SK-N-SH (cell line): ENCODE results near the gene PARD3. TPM values are rescaled to one million over a fixed set of nuclear protein-coding genes. Genes with fewer than 3 reads are reported as not detected.

ENCODE experiments used
- CTCF ChIA-PET: fragments of 300-600, 350-600 bp; formaldehyde crosslinking; extraction: SDS; loops from one replicate; lab custom pipeline; 2021; lab: Yijun Ruan, JAX
- POLR2A ChIA-PET: fragments of 350-600 bp; sonication (Branson Sonifier 250); formaldehyde crosslinking; extraction: SDS; loops from one replicate; lab custom pipeline; 2020; ENCODE audit warnings: antibody characterized with exemption, inconsistent platforms; lab: Yijun Ruan, JAX
- DNase-seq: peaks from one replicate; pipeline ENCODE4 v3.0.0; 2012
- H2AFZ ChIP-seq: fragments of 200-600 bp; sonication (generic); 2 replicates; pipeline ENCODE4 v1.8.1; 2016; ENCODE audit warnings: antibody characterized with exemption, mild to moderate bottlenecking, low read depth
- H3F3A ChIP-seq: fragments of 200-600 bp; sonication (generic); replicated peaks from 2 replicates; pipeline ENCODE3; 2016; ENCODE audit warnings: antibody characterized with exemption, mild to moderate bottlenecking; ENCODE audit not compliant: insufficient read depth
- H3K27ac ChIP-seq, 2 experiments: fragments of 200-500 bp in 1 of 2; fragments of 200-600 bp in 1 of 2; sonication (Bioruptor generic) in 1 of 2; sonication (generic), shearing (Covaris generic) in 1 of 2; 2 replicates each; pipeline versions ENCODE4 v1.5.1 to v1.6.1; 2014 to 2016; ENCODE audit warnings: low read depth in 2 of 2, inconsistent platforms in 1 of 2, low read length in 1 of 2, mild to moderate bottlenecking in 1 of 2, mixed read lengths in 1 of 2
- H3K27me3 ChIP-seq: fragments of 200-600 bp; sonication (generic), shearing (Covaris generic); 2 replicates; pipeline ENCODE4 v1.6.1; 2016; ENCODE audit warnings: mixed run types; ENCODE audit not compliant: insufficient read depth
- H3K36me3 ChIP-seq, 2 experiments: fragments of 200-500 bp in 1 of 2; fragments of 200-600 bp in 1 of 2; sonication (Bioruptor generic) in 1 of 2; sonication (generic) in 1 of 2; replicated peaks in 1 of 2; 2 replicates each; pipeline versions ENCODE3 to v1.5.1; 2014 to 2016; ENCODE audit warnings: low read length in 1 of 2, mild to moderate bottlenecking in 1 of 2; ENCODE audit not compliant: insufficient read depth in 2 of 2, control insufficient read depth in 1 of 2
- H3K4me1 ChIP-seq, 2 experiments: fragments of 200-500 bp in 1 of 2; fragments of 200-600 bp in 1 of 2; sonication (Bioruptor generic) in 1 of 2; sonication (generic), shearing (Covaris generic) in 1 of 2; 2 replicates each; pipeline versions ENCODE4 v1.5.1 to v1.6.1; 2014 to 2016; ENCODE audit warnings: low read depth in 1 of 2, low read length in 1 of 2, mixed run types in 1 of 2; ENCODE audit not compliant: insufficient read depth in 2 of 2, control insufficient read depth in 1 of 2
- H3K4me2 ChIP-seq: fragments of 200-600 bp; sonication (generic), shearing (Covaris generic); 2 replicates; pipeline ENCODE4 v1.6.1; 2017; ENCODE audit warnings: mixed run types
- H3K4me3 ChIP-seq, 2 experiments: fragments of 200-500 bp in 1 of 2; fragments of 200-600 bp in 1 of 2; sonication (Bioruptor generic) in 1 of 2; sonication (generic), shearing (Covaris generic) in 1 of 2; 2 replicates each; pipeline versions ENCODE4 v1.5.1 to v1.8.1; 2014 to 2016; ENCODE audit warnings: low read depth in 2 of 2, inconsistent platforms in 1 of 2, low read length in 1 of 2, mild to moderate bottlenecking in 1 of 2, mixed read lengths in 1 of 2, moderate library complexity in 1 of 2
- H3K79me2 ChIP-seq: fragments of 200-600 bp; sonication (generic); 2 replicates; pipeline ENCODE4 v1.8.1; 2017; ENCODE audit warnings: mild to moderate bottlenecking; ENCODE audit not compliant: insufficient read depth
- H3K9ac ChIP-seq: fragments of 200-600 bp; sonication (generic); 2 replicates; pipeline ENCODE4 v1.6.1; 2017; ENCODE audit warnings: mixed run types
- H3K9me2 ChIP-seq: fragments of 200-600 bp; sonication (generic); 2 replicates; pipeline ENCODE4 v1.6.1; 2017; ENCODE audit warnings: mixed run types
- H3K9me3 ChIP-seq: fragments of 200-600 bp; sonication (generic); 2 replicates; pipeline ENCODE4 v1.6.1; 2017; ENCODE audit warnings: mixed run types, mild to moderate bottlenecking, moderate library complexity
- H4K20me1 ChIP-seq: fragments of 200-600 bp; sonication (generic); 2 replicates; pipeline ENCODE4 v1.6.1; 2017; ENCODE audit warnings: mild to moderate bottlenecking, mixed run types; ENCODE audit not compliant: insufficient read depth
- CTCF ChIP-seq: fragments of 200-600 bp; sonication (generic); IDR thresholded peaks from 2 replicates; pipeline ENCODE4 v1.6.1; 2017; ENCODE audit warnings: antibody characterized with exemption, mild to moderate bottlenecking, moderate library complexity
- EZH2phosphoT487 ChIP-seq: fragments of 200-600 bp; sonication (generic); IDR thresholded peaks from 2 replicates; pipeline ENCODE4 v1.6.1; 2017; ENCODE audit warnings: low read depth, mixed run types, mild to moderate bottlenecking, antibody characterized with exemption, moderate library complexity, borderline replicate concordance
- FOXJ3 ChIP-seq: sonication (generic); formaldehyde crosslinking; IDR thresholded peaks from 2 replicates; pipeline ENCODE4 v1.5.1; 2020; ENCODE audit warnings: mild to moderate bottlenecking, missing genetic modification reagents
- JUND ChIP-seq: IDR thresholded peaks from 2 replicates; pipeline ENCODE4 v1.4.0; 2012
- MXI1 ChIP-seq: IDR thresholded peaks from 2 replicates; pipeline ENCODE4 v1.6.1; 2012; ENCODE audit warnings: mild to moderate bottlenecking, low read depth, low read length, improper control_type of control experiment
- NFIC ChIP-seq: IDR thresholded peaks from 2 replicates; pipeline ENCODE4 v1.4.0; 2012; ENCODE audit warnings: borderline replicate concordance
- NRF1 ChIP-seq: IDR thresholded peaks from 2 replicates; pipeline ENCODE4 v1.6.1; 2012; ENCODE audit warnings: low read depth, mild to moderate bottlenecking, low read length
- RFX5 ChIP-seq: IDR thresholded peaks from 2 replicates; pipeline ENCODE4 v1.6.1; 2012; ENCODE audit warnings: mild to moderate bottlenecking, improper control_type of control experiment, low read length
- SMC3 ChIP-seq: IDR thresholded peaks from 2 replicates; pipeline ENCODE4 v1.6.1; 2012; ENCODE audit warnings: low read depth, low read length, improper control_type of control experiment
- TCF12 ChIP-seq: IDR thresholded peaks from 2 replicates; pipeline ENCODE4 v1.4.0; 2012
- WGBS: methylation state at CpG from one replicate; pipeline ENCODE4 v1.1.6; 2017; ENCODE audit warnings: low lambda C conversion rate; 5-methylcytosine and 5-hydroxymethylcytosine counted together
- polyA plus RNA-seq, 3 experiments: library from polyadenylated mRNA; depleted of rRNA; stranded (reverse); fragments of >200 nt; gene quantifications; 2 replicates each; pipeline ENCODE4 v1.2.3, GENCODE V29; 2012
- TF ChIP-seq, protein P1 (sequence below): IDR thresholded peaks from 2 replicates; pipeline ENCODE4 v1.4.0; 2012; ENCODE audit warnings: low read depth
- TF ChIP-seq, protein P2 (sequence below): IDR thresholded peaks from 2 replicates; pipeline ENCODE4 v1.4.0; 2012; ENCODE audit warnings: low read depth, borderline replicate concordance
- TF ChIP-seq, protein P3 (sequence below): IDR thresholded peaks from 2 replicates; pipeline ENCODE4 v1.4.0; 2012; ENCODE audit warnings: low read depth, borderline replicate concordance

PARD3 gene
- polyA plus RNA-seq, 1 of the 3 experiments (the other 2 are of a cell fraction) = 29.4 TPM

GRCh38 chr10:34094961-34095360 lies 720.1 kb downstream of the PARD3 start:
- H3K4me2 ChIP-seq = no peak overlapping the region
- no peaks in the 10 kb centered on the region for H3F3A ChIP-seq
- no peaks in the 10 kb centered on the region for H3K27me3 ChIP-seq
- POLR2A ChIA-PET = no interaction called here
- no peak for DNase-seq
- no peaks in the 10 kb centered on the region for H3K36me3 ChIP-seq
- H3K27ac ChIP-seq = no peak overlapping the region
- no peak overlapping the region for H3K9ac ChIP-seq
- TF ChIP-seq, protein P1, sequence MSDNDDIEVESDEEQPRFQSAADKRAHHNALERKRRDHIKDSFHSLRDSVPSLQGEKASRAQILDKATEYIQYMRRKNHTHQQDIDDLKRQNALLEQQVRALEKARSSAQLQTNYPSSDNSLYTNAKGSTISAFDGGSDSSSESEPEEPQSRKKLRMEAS = no peak
- TF ChIP-seq, protein P2, sequence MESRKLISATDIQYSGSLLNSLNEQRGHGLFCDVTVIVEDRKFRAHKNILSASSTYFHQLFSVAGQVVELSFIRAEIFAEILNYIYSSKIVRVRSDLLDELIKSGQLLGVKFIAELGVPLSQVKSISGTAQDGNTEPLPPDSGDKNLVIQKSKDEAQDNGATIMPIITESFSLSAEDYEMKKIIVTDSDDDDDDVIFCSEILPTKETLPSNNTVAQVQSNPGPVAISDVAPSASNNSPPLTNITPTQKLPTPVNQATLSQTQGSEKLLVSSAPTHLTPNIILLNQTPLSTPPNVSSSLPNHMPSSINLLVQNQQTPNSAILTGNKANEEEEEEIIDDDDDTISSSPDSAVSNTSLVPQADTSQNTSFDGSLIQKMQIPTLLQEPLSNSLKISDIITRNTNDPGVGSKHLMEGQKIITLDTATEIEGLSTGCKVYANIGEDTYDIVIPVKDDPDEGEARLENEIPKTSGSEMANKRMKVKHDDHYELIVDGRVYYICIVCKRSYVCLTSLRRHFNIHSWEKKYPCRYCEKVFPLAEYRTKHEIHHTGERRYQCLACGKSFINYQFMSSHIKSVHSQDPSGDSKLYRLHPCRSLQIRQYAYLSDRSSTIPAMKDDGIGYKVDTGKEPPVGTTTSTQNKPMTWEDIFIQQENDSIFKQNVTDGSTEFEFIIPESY = no peak
- no peak for TF ChIP-seq NRF1
- TF ChIP-seq, all 33 proteins: peak for 0
- Histone ChIP-seq H3K9me2 (no peaks in the 10 kb centered on the region), H2AFZ (no peak overlapping the region), H3K79me2 (no peaks in the 10 kb centered on the region), H3K4me1 (no peaks in the 10 kb centered on the region), H3K9me3 (no peaks in the 10 kb centered on the region), H4K20me1 (no peaks in the 10 kb centered on the region), H3K4me3 (no peak overlapping the region)
- CTCF ChIA-PET = no interaction called here

DNA sequence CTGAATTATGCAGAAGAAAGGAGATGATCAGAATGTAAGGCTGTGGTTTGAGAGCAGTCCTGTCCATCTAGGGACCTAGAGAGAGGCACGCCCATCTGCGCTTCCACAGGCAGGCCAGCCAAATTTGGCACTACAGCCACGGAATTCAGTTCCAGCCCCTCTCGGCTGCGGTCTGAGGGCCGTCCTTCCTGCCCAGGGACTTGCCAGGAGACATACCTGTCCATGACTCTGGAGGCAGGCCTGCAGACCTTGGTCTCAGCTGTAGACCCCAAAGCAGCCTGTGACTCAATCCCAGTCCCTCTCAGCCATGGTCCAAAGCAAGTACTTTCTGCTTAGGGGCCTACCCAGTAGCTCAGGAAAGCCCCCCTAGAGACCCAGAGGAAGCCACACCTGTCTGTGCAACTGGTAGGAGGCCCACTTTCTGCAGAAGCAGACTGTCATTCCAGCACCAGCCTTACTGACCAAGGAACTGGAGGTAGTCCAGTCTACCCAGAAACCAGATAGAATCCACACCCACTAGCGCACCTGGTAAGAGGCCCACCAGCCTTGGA lies 720.9 kb downstream of the PARD3 start:
- H3K4me2 ChIP-seq = no peak overlapping the region
- H4K20me1 ChIP-seq = no peaks in the 10 kb centered on the region
- POLR2A ChIA-PET = no interaction called here
- TF ChIP-seq TCF12 = no peak
- no peak for TF ChIP-seq SMC3
- TF ChIP-seq JUND = no peak
- TF ChIP-seq NFIC = no peak
- no peak for TF ChIP-seq FOXJ3
- no peak for TF ChIP-seq EZH2phosphoT487
- TF ChIP-seq MXI1 = no peak
- TF ChIP-seq CTCF = no peak
- TF ChIP-seq, protein P3, sequence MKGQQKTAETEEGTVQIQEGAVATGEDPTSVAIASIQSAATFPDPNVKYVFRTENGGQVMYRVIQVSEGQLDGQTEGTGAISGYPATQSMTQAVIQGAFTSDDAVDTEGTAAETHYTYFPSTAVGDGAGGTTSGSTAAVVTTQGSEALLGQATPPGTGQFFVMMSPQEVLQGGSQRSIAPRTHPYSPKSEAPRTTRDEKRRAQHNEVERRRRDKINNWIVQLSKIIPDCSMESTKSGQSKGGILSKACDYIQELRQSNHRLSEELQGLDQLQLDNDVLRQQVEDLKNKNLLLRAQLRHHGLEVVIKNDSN = no peak
- no peak for TF ChIP-seq RFX5
- TF ChIP-seq, protein P1 = no peak
- TF ChIP-seq, all 33 proteins: peak for 0
- Histone ChIP-seq H3K79me2 (no peaks in the 10 kb centered on the region), H2AFZ (no peak overlapping the region), H3K4me1 (no peaks in the 10 kb centered on the region), H3K9me2 (no peaks in the 10 kb centered on the region), H3K9ac (no peak overlapping the region), H3K27me3 (no peaks in the 10 kb centered on the region), H3F3A (no peaks in the 10 kb centered on the region), H3K27ac (no peak overlapping the region), H3K36me3 (no peaks in the 10 kb centered on the region), H3K4me3 (no peak overlapping the region), H3K9me3 (no peaks in the 10 kb centered on the region)
- no peak for DNase-seq
- 80% methylated on average over 3 of the region's 7 CpGs for WGBS
- CTCF ChIA-PET = interaction anchor here (0.6 kb wide), 1 partner anchor 143 kb away, joined by 3 read pairs; no protein-coding TSS in a partner anchor
